ENCODE data around the gene NAP1L1. TPM values are rescaled to one million over a fixed set of nuclear protein-coding genes. Genes with fewer than 3 reads are reported as not detected.

Gene NAP1L1
- total RNA-seq, 4 donors from 2014 or later = 78.9 to 191 (median 150) TPM

DNA sequence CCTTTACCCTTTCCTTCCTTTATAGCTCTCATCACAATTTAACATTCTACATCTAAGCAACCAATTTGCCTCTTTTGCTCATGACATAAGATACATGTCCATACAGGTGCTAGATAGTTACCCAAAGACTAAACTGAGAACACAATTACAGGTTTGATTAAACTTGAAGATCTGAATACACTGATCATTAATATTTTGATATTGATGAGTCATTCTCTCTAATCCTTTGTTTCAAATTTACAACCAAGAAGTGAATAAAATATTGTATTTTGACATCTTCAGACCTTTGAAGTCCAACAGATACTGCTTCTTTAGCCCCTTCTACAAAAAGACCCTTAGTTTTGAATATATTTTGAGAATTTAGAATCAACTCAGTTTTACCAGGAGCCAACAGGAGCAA, 2.6 kb downstream of the NAP1L1 start:
- Histone ChIP-seq H3K4me3 (no peak overlapping the region), H3K4me1 (peaks cover 0 to 33% (median 19%) of the 10 kb centered on the region in 4 donors), H3K9me3 (peaks cover 0 to 10% of the 10 kb centered on the region in 2 donors), H3K36me3 (no peaks in the 10 kb centered on the region), H3K27me3 (no peaks in the 10 kb centered on the region), H3K27ac (no peak overlapping the region)
- in situ Hi-C loops (cut with MboI; ENCODE audit: low pct_ligation_motif_present in 1 of 4, low pct_unique_long_range_greater_than_20kb in 1 of 4, low sequenced_read_pairs in 3 of 4) (loop anchor here in 2 of 4 donors (25.0 kb wide), 1 partner anchor 480 kb away; the partner anchor contains the start of gene OSBPL8 (in 2 of the 2)), intact Hi-C loops (cut with DNase I; ENCODE audit: low total_unique reads) (no loop called here)
- TF ChIP-seq, protein P1, sequence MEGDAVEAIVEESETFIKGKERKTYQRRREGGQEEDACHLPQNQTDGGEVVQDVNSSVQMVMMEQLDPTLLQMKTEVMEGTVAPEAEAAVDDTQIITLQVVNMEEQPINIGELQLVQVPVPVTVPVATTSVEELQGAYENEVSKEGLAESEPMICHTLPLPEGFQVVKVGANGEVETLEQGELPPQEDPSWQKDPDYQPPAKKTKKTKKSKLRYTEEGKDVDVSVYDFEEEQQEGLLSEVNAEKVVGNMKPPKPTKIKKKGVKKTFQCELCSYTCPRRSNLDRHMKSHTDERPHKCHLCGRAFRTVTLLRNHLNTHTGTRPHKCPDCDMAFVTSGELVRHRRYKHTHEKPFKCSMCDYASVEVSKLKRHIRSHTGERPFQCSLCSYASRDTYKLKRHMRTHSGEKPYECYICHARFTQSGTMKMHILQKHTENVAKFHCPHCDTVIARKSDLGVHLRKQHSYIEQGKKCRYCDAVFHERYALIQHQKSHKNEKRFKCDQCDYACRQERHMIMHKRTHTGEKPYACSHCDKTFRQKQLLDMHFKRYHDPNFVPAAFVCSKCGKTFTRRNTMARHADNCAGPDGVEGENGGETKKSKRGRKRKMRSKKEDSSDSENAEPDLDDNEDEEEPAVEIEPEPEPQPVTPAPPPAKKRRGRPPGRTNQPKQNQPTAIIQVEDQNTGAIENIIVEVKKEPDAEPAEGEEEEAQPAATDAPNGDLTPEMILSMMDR (IDR thresholded peaks at IDR 0.05) = no peak
- TF ChIP-seq POLR2AphosphoS5 (IDR thresholded peaks at IDR 0.05) (no peak), EP300 (IDR thresholded peaks at IDR 0.05; ENCODE audit: low read depth) (no peak), POLR2A (IDR thresholded peaks at IDR 0.05) (no peak)
- DNase-seq = no peak

- DNase-seq = no peak
- intact Hi-C loops (cut with DNase I; ENCODE audit: low total_unique reads) = no loop called here
- peaks cover 0 to 32% (median 19%) of the 10 kb centered on the region in 4 donors for H3K4me1 ChIP-seq
- H3K9me3 ChIP-seq = peaks cover 0 to 10% of the 10 kb centered on the region in 2 donors
- WGBS, 2 donors (ENCODE audit: low coverage in 1 of 2) = 81% methylated on average over 5 to 6 of the region's 6 CpGs
- H3K27ac ChIP-seq = no peak overlapping the region
- no peak for TF ChIP-seq POLR2AphosphoS5 (IDR thresholded peaks at IDR 0.05)
- no peak for TF ChIP-seq EP300 (IDR thresholded peaks at IDR 0.05; ENCODE audit: low read depth)
- TF ChIP-seq, protein P1 (IDR thresholded peaks at IDR 0.05) = no peak
- TF ChIP-seq POLR2A (IDR thresholded peaks at IDR 0.05) = no peak
- in situ Hi-C loops (cut with MboI; ENCODE audit: low pct_ligation_motif_present in 1 of 4, low pct_unique_long_range_greater_than_20kb in 1 of 4, low sequenced_read_pairs in 3 of 4) = loop anchor here in 2 of 4 donors (25.0 kb wide), 1 partner anchor 481 kb away; the partner anchor contains the start of gene OSBPL8 (in 2 of the 2)
- no peak overlapping the region for H3K4me3 ChIP-seq
- no peaks in the 10 kb centered on the region for H3K36me3 ChIP-seq
- no peaks in the 10 kb centered on the region for H3K27me3 ChIP-seq
Observed at GRCh38 chr12:76080729-76081415, 3.6 kb downstream of the NAP1L1 start.

GRCh38 chr12:76080017-76080728, 4.3 kb downstream of the NAP1L1 start:
- intact Hi-C loops (cut with DNase I; ENCODE audit: low total_unique reads) = no loop called here
- Histone ChIP-seq H3K4me3 (no peak overlapping the region), H3K4me1 (peaks cover 0 to 25% (median 15%) of the 10 kb centered on the region in 4 donors), H3K36me3 (no peaks in the 10 kb centered on the region), H3K27ac (no peak overlapping the region), H3K9me3 (peaks cover 0 to 10% of the 10 kb centered on the region in 2 donors), H3K27me3 (no peaks in the 10 kb centered on the region)
- TF ChIP-seq, protein P1 (IDR thresholded peaks at IDR 0.05) = no peak
- no peak for TF ChIP-seq EP300 (IDR thresholded peaks at IDR 0.05; ENCODE audit: low read depth)
- no peak for TF ChIP-seq POLR2AphosphoS5 (IDR thresholded peaks at IDR 0.05)
- no peak for TF ChIP-seq POLR2A (IDR thresholded peaks at IDR 0.05)
- DNase-seq = no peak
- WGBS, 2 donors (ENCODE audit: low coverage in 1 of 2) = 73 to 76% methylated on average over 1 to 2 of the region's 2 CpGs
- in situ Hi-C loops (cut with MboI; ENCODE audit: low pct_ligation_motif_present in 1 of 4, low pct_unique_long_range_greater_than_20kb in 1 of 4, low sequenced_read_pairs in 3 of 4) = loop anchor here in 2 of 4 donors (25.0 kb wide), 1 partner anchor 482 kb away; the partner anchor contains the start of gene OSBPL8 (in 2 of the 2)

- in situ Hi-C loops (cut with MboI; ENCODE audit: low pct_ligation_motif_present in 1 of 4, low pct_unique_long_range_greater_than_20kb in 1 of 4, low sequenced_read_pairs in 3 of 4) = loop anchor here in 2 of 4 donors (25.0 kb wide), 1 partner anchor 484 kb away; the partner anchor contains the start of gene OSBPL8 (in 2 of the 2)
- intact Hi-C loops (cut with DNase I; ENCODE audit: low total_unique reads) = no loop called here
- Histone ChIP-seq H3K9me3 (peaks cover 0 to 10% of the 10 kb centered on the region in 2 donors), H3K27ac (no peak overlapping the region), H3K27me3 (no peaks in the 10 kb centered on the region), H3K4me3 (no peak overlapping the region), H3K36me3 (no peaks in the 10 kb centered on the region), H3K4me1 (peaks cover 0 to 22% (median 12%) of the 10 kb centered on the region in 4 donors)
- WGBS, 2 donors (ENCODE audit: low coverage in 1 of 2) = 86 to 87% methylated on average over 2 of the region's 2 CpGs
- DNase-seq = no peak
- no peak for TF ChIP-seq EP300 (IDR thresholded peaks at IDR 0.05; ENCODE audit: low read depth)
- no peak for TF ChIP-seq POLR2AphosphoS5 (IDR thresholded peaks at IDR 0.05)
- TF ChIP-seq POLR2A (IDR thresholded peaks at IDR 0.05) = no peak
- TF ChIP-seq, protein P1 (IDR thresholded peaks at IDR 0.05) = no peak
Observed at GRCh38 chr12:76078748-76079147, 5.7 kb downstream of the NAP1L1 start.

Measured in transverse colon (tissue), 4 donors.